ENCODE results near the gene ZC3H7B. TPM values are rescaled to one million over a fixed set of nuclear protein-coding genes. Genes with fewer than 3 reads are reported as not detected.

The ZC3H7B gene
- total RNA-seq, 4 donors from 2014 or later, result 14.4 to 52.6 (median 21.1) TPM

DNA sequence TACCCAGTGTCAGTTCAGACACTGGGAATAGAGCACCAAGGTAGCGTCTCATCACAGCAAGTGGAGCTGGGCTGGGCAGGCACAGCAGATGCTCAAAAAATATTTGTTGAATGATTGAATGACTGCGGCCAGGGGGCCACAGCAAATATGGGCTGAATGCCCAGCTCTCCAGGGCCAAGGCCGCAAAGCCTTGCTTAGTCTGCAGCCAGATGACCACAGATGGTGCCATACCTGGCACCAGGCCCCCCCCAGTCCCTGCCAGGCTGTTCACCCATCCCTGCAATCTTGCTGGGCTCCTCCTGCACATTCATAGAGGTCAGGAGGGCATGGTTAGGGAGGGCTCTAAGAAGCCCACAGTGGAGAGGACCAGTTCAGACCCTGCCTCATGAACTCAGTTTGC, 32.9 kb downstream of the ZC3H7B start:
- TF ChIP-seq, protein P1, sequence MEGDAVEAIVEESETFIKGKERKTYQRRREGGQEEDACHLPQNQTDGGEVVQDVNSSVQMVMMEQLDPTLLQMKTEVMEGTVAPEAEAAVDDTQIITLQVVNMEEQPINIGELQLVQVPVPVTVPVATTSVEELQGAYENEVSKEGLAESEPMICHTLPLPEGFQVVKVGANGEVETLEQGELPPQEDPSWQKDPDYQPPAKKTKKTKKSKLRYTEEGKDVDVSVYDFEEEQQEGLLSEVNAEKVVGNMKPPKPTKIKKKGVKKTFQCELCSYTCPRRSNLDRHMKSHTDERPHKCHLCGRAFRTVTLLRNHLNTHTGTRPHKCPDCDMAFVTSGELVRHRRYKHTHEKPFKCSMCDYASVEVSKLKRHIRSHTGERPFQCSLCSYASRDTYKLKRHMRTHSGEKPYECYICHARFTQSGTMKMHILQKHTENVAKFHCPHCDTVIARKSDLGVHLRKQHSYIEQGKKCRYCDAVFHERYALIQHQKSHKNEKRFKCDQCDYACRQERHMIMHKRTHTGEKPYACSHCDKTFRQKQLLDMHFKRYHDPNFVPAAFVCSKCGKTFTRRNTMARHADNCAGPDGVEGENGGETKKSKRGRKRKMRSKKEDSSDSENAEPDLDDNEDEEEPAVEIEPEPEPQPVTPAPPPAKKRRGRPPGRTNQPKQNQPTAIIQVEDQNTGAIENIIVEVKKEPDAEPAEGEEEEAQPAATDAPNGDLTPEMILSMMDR (IDR thresholded peaks at IDR 0.05; ENCODE audit: low read depth), result no peak

DNA sequence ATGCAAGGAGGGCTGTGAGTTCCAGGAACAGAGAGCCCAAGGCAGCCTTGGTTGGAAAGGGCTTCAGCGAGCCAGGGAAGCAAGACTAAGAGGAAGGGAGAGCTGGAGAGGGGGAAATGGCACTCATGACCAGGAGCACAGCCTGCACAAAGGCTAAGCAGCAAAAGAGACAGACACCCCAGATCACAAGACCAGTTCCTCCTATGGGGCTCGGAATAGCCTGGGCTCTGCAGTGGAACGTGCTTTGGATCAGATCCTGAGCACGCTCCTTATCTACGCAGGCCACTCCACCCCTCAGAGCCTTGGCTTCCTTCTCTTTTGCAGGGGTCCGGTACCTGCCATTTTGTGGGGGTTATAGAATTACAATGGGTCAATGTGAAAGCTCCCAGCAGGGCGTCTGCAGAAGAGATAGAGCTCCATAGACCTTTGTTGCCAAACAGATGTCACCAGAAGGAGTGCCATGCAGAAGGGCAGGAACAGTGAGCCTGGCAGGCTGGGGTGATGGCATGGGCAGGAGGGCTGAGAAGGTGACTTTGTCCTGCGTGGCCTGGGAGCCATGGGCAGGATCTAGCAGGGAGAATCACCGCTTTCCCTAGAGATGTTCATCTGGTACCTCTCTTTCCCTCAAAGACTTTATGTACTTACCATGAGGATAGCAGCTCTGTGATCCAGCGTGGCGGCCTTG, 33.8 kb downstream of the ZC3H7B start:
- TF ChIP-seq, protein P1 (IDR thresholded peaks at IDR 0.05; ENCODE audit: low read depth), result no peak

DNA sequence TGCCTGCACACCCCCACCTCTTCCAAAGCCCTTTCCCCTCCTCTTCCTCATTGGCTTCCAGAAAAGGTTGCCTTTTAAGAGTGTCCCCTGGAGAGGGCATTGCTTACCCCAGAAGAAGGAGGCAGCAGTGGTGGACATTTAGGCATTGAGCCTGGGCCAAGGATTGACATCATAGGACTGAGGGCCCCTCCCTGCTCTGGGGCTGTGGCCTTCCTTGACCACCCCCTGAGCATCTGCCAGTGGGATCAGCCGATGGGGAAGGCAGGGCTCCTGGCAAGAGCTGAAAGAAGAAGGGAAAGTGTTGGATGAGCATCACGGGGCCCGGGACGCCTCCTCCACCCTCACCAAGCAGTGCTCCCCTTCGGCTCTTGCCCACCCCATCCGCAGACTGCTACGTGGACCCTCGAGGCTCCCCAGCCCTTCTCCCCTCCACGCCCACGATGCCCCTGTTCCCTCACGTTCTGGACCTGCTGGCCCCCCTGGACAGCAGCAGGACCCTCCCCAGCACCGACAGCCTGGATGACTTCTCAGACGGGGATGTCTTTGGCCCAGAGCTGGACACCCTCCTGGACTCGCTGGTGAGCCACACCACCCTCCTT, 37.4 kb downstream of the ZC3H7B start:
- TF ChIP-seq, protein P1 (IDR thresholded peaks at IDR 0.05; ENCODE audit: low read depth), result no peak

DNA sequence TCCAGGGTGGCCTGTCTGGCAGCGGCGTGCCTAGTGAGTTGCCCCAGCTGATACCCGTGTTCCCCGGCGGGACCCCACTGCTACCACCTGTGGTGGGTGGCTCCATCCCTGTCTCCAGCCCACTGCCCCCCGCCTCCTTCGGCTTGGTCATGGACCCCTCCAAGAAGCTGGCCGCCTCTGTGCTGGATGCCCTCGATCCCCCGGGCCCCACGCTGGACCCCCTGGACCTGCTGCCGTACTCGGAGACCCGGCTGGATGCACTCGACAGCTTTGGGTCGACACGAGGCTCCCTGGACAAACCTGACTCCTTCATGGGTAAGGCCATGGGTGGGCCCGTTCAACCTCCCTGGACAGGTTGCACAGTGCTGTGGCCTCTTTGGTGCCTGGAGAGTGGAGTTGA, 38.5 kb downstream of the ZC3H7B start:
- TF ChIP-seq, protein P1 (IDR thresholded peaks at IDR 0.05; ENCODE audit: low read depth), result no peak

DNA sequence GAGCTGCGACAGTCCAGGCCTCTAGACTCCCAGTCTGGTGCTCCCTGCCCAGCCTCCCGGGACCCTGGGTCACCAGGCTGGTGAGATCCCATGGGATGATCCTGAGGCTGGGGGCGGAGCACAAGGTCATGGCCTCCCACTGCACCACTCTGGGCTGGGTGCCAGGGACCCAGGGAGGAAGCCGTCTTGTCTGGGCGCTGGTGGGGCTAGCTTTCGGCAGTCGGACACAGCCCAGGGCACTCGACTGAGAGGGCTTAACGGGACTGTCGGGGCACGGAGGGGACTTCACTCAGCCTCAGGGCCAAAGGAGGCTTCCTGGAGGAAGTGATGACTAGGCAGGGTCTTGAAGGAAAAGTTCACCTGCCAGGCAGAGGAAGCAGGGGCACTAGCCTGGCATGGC, 39.0 kb downstream of the ZC3H7B start:
- TF ChIP-seq, protein P1 (IDR thresholded peaks at IDR 0.05; ENCODE audit: low read depth), result no peak

DNA sequence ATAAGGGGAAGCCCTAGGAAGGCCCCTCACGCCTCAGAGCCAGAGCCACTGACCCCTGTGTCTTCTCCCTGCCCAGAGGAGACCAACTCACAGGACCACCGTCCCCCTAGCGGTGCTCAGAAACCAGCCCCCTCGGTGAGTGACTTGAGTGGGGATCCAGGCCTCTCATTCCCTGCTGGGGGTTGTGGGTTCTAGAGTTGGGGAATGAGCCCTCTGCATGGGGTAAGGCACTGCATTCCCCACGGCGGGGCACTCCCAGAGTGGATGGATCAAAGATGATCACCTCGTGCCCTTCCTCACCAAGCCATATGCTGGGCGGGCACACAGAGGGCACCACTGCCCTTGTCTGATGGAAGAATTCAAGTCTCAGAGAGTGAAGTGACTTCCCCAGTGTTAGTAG, 39.7 kb downstream of the ZC3H7B start:
- TF ChIP-seq, protein P1 (IDR thresholded peaks at IDR 0.05; ENCODE audit: low read depth), result no peak

DNA sequence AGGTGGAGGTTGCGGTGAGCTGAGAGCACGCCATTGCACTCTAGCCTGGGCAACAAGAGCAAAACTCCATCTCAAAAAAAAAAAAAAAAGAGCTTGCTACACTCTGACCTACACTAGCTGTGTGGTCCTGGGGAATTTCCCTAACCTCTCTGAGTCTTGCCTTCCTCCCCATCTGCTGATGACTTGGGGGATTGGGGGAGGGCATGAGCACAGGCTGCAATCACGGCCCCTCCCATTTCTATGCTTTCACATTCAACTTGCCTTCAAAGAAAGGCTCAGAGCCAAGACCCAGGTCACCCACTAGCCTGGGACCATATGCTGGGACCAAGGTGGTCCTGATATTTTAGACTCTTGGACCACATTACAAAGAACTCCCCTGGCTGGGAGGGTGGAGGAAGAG, 40.7 kb downstream of the ZC3H7B start:
- TF ChIP-seq, protein P1 (IDR thresholded peaks at IDR 0.05; ENCODE audit: low read depth), result no peak

All from subcutaneous adipose tissue (tissue), 4 donors.